ENCODE data around the gene PCDHGC4. TPM values are rescaled to one million over a fixed set of nuclear protein-coding genes. Genes with fewer than 3 reads are reported as not detected.

Gene PCDHGC4
- total RNA-seq, 4 donors from 2014 or later: 1.5 to 4.1 (median 3.5) TPM

DNA sequence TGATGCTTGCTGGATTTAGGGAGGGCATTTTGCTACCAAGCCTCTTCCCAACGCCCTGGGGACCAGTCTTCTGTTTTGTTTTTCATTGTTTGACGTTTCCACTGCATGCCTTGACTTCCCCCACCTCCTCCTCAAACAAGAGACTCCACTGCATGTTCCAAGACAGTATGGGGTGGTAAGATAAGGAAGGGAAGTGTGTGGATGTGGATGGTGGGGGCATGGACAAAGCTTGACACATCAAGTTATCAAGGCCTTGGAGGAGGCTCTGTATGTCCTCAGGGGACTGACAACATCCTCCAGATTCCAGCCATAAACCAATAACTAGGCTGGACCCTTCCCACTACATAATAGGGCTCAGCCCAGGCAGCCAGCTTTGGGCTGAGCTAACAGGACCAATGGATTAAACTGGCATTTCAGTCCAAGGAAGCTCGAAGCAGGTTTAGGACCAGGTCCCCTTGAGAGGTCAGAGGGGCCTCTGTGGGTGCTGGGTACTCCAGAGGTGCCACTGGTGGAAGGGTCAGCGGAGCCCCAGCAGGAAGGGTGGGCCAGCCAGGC lies 27.0 kb downstream of the PCDHGC4 start:
- TF ChIP-seq, protein P1, sequence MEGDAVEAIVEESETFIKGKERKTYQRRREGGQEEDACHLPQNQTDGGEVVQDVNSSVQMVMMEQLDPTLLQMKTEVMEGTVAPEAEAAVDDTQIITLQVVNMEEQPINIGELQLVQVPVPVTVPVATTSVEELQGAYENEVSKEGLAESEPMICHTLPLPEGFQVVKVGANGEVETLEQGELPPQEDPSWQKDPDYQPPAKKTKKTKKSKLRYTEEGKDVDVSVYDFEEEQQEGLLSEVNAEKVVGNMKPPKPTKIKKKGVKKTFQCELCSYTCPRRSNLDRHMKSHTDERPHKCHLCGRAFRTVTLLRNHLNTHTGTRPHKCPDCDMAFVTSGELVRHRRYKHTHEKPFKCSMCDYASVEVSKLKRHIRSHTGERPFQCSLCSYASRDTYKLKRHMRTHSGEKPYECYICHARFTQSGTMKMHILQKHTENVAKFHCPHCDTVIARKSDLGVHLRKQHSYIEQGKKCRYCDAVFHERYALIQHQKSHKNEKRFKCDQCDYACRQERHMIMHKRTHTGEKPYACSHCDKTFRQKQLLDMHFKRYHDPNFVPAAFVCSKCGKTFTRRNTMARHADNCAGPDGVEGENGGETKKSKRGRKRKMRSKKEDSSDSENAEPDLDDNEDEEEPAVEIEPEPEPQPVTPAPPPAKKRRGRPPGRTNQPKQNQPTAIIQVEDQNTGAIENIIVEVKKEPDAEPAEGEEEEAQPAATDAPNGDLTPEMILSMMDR (IDR thresholded peaks at IDR 0.05): no peak
- DNase-seq (ENCODE audit: low spot score) (no peak), ATAC-seq (ENCODE audit: low FRiP score) (no peak)

DNA sequence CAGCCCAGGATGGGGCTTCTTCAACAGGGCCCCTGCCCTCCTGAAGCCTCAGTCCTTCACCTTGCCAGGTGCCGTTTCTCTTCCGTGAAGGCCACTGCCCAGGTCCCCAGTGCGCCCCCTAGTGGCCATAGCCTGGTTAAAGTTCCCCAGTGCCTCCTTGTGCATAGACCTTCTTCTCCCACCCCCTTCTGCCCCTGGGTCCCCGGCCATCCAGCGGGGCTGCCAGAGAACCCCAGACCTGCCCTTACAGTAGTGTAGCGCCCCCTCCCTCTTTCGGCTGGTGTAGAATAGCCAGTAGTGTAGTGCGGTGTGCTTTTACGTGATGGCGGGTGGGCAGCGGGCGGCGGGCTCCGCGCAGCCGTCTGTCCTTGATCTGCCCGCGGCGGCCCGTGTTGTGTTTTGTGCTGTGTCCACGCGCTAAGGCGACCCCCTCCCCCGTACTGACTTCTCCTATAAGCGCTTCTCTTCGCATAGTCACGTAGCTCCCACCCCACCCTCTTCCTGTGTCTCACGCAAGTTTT lies 27.6 kb downstream of the PCDHGC4 start:
- TF ChIP-seq, protein P1 (IDR thresholded peaks at IDR 0.05): peak in 2 of 3 donors; percentile 1 to 41
- peak; percentile 93 for DNase-seq (ENCODE audit: low spot score)
- peak; percentile 11 for ATAC-seq (ENCODE audit: low FRiP score)

DNA sequence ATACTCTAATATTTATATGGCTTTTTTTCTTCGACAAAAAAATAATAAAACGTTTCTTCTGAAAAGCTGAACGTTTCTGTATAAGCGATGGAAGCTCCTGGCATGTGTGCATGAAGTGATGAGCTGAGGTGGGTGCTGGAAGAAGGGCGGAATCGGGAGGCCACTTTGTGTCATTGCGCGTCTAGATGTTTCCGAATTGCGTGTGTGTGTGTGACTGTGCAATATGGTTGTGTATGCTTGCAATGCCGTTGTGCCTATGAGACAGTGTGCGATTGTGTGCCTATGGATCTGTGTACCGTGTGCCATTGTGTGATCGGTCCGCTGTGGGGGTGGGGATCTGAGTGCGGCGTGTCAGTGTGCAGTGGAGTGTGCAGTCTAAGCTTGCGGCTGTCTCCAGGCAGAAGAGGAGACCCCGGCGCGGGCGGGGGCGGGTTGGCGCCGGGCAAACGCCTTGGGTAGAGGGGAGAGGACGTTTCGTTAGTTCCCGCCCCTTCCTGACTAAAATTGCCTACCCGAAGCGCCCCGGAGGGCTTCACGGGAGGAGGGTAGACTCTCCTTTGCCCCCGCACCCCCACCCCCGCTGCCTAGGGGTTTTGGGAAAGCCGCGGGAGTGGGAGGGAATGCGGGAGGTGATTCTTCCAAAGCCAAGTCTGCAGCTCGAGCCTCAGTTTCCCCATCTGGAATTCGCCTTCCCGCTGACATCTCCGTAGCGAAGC lies 28.2 kb downstream of the PCDHGC4 start:
- DNase-seq (ENCODE audit: low spot score): no peak
- TF ChIP-seq, protein P1 (IDR thresholded peaks at IDR 0.05): no peak
- ATAC-seq (ENCODE audit: low FRiP score): peak; percentile 9

DNA sequence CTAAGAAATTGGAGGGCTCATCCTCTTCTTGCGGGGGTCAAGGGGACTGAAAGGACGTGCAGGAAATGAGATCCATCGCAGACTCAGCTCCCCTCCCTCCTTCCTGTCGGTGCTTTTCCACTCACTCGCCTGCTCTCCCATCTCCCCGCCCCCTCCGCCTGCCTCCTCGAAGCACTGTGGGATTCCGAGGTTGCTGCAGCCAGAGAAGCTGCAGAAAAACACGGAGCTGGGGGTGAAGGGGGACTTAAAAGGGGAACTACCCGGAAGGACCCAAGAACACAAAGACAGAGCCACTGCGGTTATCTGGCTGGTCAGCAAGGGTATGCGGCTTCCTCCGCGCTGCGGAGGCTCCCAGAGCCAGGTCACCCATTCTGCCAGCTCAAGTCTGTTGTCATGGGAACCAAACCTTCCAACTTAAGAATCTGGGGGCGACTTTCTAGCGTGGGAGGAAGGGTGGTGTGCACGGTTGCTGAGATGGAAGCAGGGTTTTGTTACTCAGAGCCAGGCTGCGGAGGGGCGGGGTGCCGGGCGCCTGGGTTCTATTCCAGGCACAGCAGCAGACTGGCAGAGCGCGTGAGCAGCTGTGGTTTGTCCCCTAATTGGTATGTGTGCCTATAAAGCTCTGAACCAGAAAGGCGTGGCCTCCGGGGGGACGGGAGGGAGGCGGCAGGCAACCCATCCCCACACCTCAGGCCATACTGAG lies 28.9 kb downstream of the PCDHGC4 start:
- TF ChIP-seq, protein P1 (IDR thresholded peaks at IDR 0.05): no peak
- ATAC-seq (ENCODE audit: low FRiP score) (peak; percentile 50), DNase-seq (ENCODE audit: low spot score) (peak; percentile 48)

DNA sequence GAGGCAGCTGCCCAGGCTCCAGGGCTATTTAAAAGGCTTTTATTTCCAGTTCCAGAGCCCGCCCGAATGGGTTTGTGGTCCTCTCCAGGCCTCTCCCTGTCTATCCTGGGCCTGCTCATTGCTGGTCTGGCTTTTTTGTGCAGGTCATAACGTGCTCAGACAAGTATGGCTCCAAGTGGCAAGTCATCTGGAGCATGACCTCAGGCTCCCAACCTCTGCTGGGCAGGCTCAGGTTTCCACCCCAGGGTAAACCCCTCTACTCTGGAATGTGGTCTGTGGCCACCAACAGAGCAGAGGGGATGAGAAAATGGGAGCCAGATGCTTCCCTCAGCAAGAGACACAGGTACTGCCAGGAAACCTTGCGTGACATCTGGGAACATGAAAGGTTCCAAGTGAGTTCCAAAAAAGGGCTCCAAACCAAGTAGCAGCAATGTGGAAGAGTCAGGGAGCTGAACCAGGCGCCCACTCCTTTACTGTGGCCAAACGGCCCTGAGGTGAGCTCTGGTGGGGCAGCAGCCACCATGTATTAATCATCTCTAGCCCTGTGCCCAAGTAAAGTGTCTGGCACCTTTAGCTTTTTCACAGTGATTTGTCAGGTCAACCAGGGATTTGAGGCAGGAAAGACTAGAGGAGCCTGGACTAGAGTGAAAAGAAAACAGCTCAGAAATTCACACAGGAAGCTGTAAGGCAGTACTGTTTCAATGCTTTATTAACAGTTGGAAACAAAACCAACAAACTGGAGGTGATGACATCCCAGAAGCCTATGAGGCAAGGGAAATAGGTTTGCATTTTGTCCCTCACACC lies 29.7 kb downstream of the PCDHGC4 start:
- DNase-seq (ENCODE audit: low spot score): no peak
- ATAC-seq (ENCODE audit: low FRiP score): peak; percentile 0
- TF ChIP-seq, protein P1 (IDR thresholded peaks at IDR 0.05): no peak

DNA sequence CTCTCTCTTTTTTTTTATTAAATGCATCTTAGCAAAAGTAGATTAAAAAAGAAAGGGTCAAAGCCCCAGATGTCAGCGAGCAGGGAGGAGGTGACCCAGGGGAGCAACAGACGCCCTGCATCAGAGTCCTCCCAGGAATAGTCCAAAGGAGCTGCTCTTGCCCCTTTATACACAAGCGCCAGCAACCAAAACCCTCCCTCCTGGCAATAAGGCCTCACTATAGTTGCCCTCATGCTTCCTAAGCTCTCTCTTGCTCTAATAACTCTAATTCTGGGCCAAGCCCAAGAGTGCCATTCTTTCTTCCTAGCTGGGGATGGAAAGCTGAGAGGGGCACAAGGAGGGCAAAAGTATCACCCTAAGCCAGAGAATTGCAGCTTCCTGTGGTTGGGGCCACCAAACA lies 30.3 kb downstream of the PCDHGC4 start:
- DNase-seq (ENCODE audit: low spot score): no peak
- TF ChIP-seq, protein P1 (IDR thresholded peaks at IDR 0.05): no peak
- ATAC-seq (ENCODE audit: low FRiP score): no peak

Data from omental fat pad (tissue), 4 donors.